ENCODE measurements around the gene SEC31B. TPM values are rescaled to one million over a fixed set of nuclear protein-coding genes. Genes with fewer than 3 reads are reported as not detected.

Gene SEC31B
- total and polyA plus RNA-seq, 2 donors (not counting 3 experiments of a cell fraction or from before 2014, with no cell fraction given), result 11.1 to 14.4 TPM

DNA sequence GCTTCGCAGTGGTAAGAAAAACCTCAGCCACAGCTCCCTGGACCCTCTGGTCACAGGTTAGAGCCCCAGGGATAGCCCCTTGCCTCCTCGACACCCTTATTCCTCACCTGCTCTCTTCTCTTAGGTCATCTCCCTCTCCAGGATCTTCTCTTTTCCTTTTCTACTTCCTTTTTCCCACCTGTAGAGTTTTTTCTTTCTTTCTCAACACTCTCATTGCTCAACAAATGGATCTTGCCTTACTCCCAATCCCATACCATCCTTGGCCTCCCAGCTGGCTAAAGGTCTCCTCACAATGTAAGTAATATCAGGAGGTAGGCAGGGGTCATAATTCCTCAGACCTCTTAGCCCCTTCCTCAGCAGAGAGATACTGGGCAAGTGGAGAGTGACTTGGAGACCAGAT lies 39.7 kb downstream of the SEC31B start:
- H3K27me3 ChIP-seq (ENCODE audit: control insufficient read depth in 2 of 2, insufficient read depth in 2 of 2, low read length in 2 of 2), result peaks cover 35 to 38% of the 10 kb centered on the region in 2 experiments
- CTCF ChIA-PET, result interaction anchor here (1.5 to 6.8 kb wide), 2 partner anchors 16 to 37 kb away, joined by 4 to 78 read pairs; no protein-coding TSS in a partner anchor

More for the DNA sequence above, 39.7 kb downstream of the SEC31B start:
- Histone ChIP-seq H3K27ac (ENCODE audit: insufficient read depth, low read depth, low read length) (no peak overlapping the region), H3K9ac (replicated peaks; ENCODE audit: extremely low read depth, insufficient read depth, low read length) (no peak overlapping the region), H3K4me3 (replicated peaks in 1 of 3; ENCODE audit: insufficient read depth in 1 of 3, low read depth in 1 of 3, low read length in 3 of 3) (no peak overlapping the region), H3K36me3 (ENCODE audit: control insufficient read depth in 2 of 2, extremely low read depth in 1 of 2, insufficient read depth in 2 of 2, low read length in 2 of 2) (no peaks in the 10 kb centered on the region), H3K9me1 (replicated peaks; ENCODE audit: control insufficient read depth, extremely low read depth, insufficient read depth, low read length) (no peaks in the 10 kb centered on the region), H3K4me2 (ENCODE audit: insufficient read depth, low read length) (no peak overlapping the region), H3K4me1 (ENCODE audit: control insufficient read depth, extremely low read depth, insufficient read depth, low read length) (peaks cover 12% of the 10 kb centered on the region), H2AFZ (ENCODE audit: low read depth, low read length) (no peak overlapping the region), H3K9me3 (replicated peaks; ENCODE audit: control insufficient read depth, insufficient read depth, low read length) (no peaks in the 10 kb centered on the region), H3K79me2 (ENCODE audit: control insufficient read depth, insufficient read depth, low read length) (no peaks in the 10 kb centered on the region), H4K20me1 (replicated peaks; ENCODE audit: control insufficient read depth, extremely low read depth, insufficient read depth, low read length) (no peaks in the 10 kb centered on the region)
- no peak for FAIRE-seq
- POLR2A ChIA-PET, result no interaction called here
- dilution Hi-C loops (cut with MboI; ENCODE audit: extremely low pct_ligation_motif_present, low sequenced_read_pairs) (no loop called here), intact Hi-C loops (cut with micrococcal nuclease) (no loop called here)
- no peak for TF ChIP-seq POLR2AphosphoS5 (IDR thresholded peaks at IDR 0.05; ENCODE audit: insufficient read depth, low read depth, low read length)
- TF ChIP-seq FOS (IDR thresholded peaks at IDR 0.05; ENCODE audit: borderline replicate concordance, insufficient read depth, low read length), result no peak
- TF ChIP-seq EZH2 (IDR thresholded peaks at IDR 0.05; ENCODE audit: borderline replicate concordance, low read depth, low read length, severe bottlenecking), result no peak
- TF ChIP-seq CTCF (IDR thresholded peaks at IDR 0.05; ENCODE audit: extremely low read depth in 1 of 2, insufficient read depth in 1 of 2, low read depth in 1 of 2, low read length in 2 of 2), result no peak
- no peak for TF ChIP-seq POLR2A (IDR thresholded peaks at IDR 0.05; ENCODE audit: low read depth, low read length)
- no peak for TF ChIP-seq GATA2 (IDR thresholded peaks at IDR 0.05; ENCODE audit: insufficient read depth, insufficient read length, low read depth, low read length)
- no peak for TF ChIP-seq MYC (IDR thresholded peaks at IDR 0.05; ENCODE audit: low read depth, low read length)
- TF ChIP-seq JUN (IDR thresholded peaks at IDR 0.05; ENCODE audit: borderline replicate concordance, insufficient read depth, insufficient read length, low read depth), result no peak
- no peak for TF ChIP-seq MAX (IDR thresholded peaks at IDR 0.05; ENCODE audit: insufficient read depth, insufficient read length)
- BruUV-seq (replicated peaks), result no TSS peak
- DNase-seq (ENCODE audit: low read depth, low spot score), result no peak

All from endothelial cell of umbilical vein (primary cell).